SK-N-SH (cell line): ENCODE results near the gene POLR2C.

Experiments
- RAD21 ChIP-seq: IDR thresholded peaks from 2 replicates; pipeline ENCODE4 v1.6.1; 2012; ENCODE audit warnings: mild to moderate bottlenecking, low read length
- YY1 ChIP-seq: IDR thresholded peaks from 2 replicates; pipeline ENCODE4 v1.4.0; 2012; ENCODE audit warnings: low read depth, mild to moderate bottlenecking

- no peak for TF ChIP-seq YY1
- TF ChIP-seq RAD21: no peak
Observed at GRCh38 chr16:57430955-57431354, 31.5 kb upstream of the POLR2C start.
